Measurements from ENCODE around the gene SATB1.

DNA sequence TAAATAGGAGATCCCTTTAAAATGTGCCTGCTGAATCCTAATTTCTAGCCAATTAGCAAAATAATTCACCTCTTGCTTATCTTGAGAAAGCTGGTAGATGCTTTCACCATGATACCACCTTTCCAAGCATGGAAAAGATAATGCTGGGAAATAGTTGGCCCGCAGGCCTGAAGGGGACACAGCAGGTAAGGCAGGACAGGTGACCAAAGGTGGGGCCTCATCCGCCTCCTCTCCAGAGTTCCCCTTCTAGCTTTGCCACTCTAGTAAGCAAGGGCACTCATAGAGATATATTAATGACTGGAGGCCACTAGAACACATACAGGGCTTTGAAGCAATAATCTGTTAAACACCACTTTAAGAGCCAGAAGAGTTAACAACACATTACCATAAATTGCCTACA, 45.5 kb downstream of the SATB1 start:
- TF ChIP-seq FOXP2 (optimal IDR thresholded peaks at IDR 0.05; ENCODE audit: control extremely low read depth, extremely low read length, insufficient read depth) (no peak), EZH2 (IDR thresholded peaks at IDR 0.05) (no peak)
